OCI-LY1 (cell line): ENCODE results near the gene FXYD1.

ENCODE experiments used
- H2AFZ ChIP-seq: fragments of 200-600 bp; sonication (generic), shearing (Covaris generic); 2 replicates; pipeline ENCODE4 v1.6.0; 2014; ENCODE audit warnings: antibody characterized with exemption, mild to moderate bottlenecking, low read length
- H3F3A ChIP-seq: fragments of 200-600 bp; sonication (generic), shearing (Covaris generic); 2 replicates; pipeline ENCODE4 v1.6.0; 2014; ENCODE audit warnings: mild to moderate bottlenecking, antibody characterized with exemption, low read length, moderate library complexity; ENCODE audit not compliant: insufficient read depth
- H3K27ac ChIP-seq: fragments of 200-600 bp; sonication (generic); 2 replicates; pipeline ENCODE4 v1.5.1; 2014; ENCODE audit warnings: low read length, mixed run types, mild to moderate bottlenecking, low read depth; ENCODE audit not compliant: poor library complexity, severe bottlenecking
- H3K27me3 ChIP-seq: fragments of 200-600 bp; sonication (generic); 2 replicates; pipeline ENCODE4 v1.6.0; 2014; ENCODE audit warnings: antibody characterized with exemption, mild to moderate bottlenecking, low read length, moderate library complexity; ENCODE audit not compliant: insufficient read depth
- H3K36me3 ChIP-seq: fragments of 200-600 bp; sonication (generic); 2 replicates; pipeline ENCODE4 v1.6.1; 2014; ENCODE audit warnings: mild to moderate bottlenecking, antibody characterized with exemption, low read length, moderate library complexity, mixed read lengths; ENCODE audit not compliant: insufficient read depth
- H3K4me1 ChIP-seq: fragments of 200-600 bp; sonication (generic); 2 replicates; pipeline ENCODE4 v1.5.1; 2014; ENCODE audit warnings: mild to moderate bottlenecking, low read length, moderate library complexity; ENCODE audit not compliant: insufficient read depth, severe bottlenecking
- H3K4me2 ChIP-seq: fragments of 200-600 bp; sonication (generic), shearing (Covaris generic); 2 replicates; pipeline ENCODE4 v1.6.1; 2014; ENCODE audit warnings: low read length
- H3K4me3 ChIP-seq: fragments of 200-600 bp; sonication (generic); 2 replicates; pipeline ENCODE4 v1.5.1; 2014; ENCODE audit warnings: low read length, low read depth, mild to moderate bottlenecking, mixed read lengths; ENCODE audit not compliant: poor library complexity, severe bottlenecking
- H3K79me2 ChIP-seq: fragments of 200-600 bp; shearing (Covaris generic); 2 replicates; pipeline ENCODE4 v1.6.1; 2016; ENCODE audit warnings: mixed run types, low read length, mixed read lengths; ENCODE audit not compliant: insufficient read depth
- H3K9ac ChIP-seq: fragments of 200-600 bp; sonication (generic), shearing (Covaris generic); 2 replicates; pipeline ENCODE4 v1.6.1; 2014; ENCODE audit warnings: mild to moderate bottlenecking, low read length, mixed read lengths
- H3K9me2 ChIP-seq: fragments of 200-600 bp; sonication (generic), shearing (Covaris generic); 2 replicates; pipeline ENCODE4 v1.6.1; 2014; ENCODE audit warnings: low read depth, mild to moderate bottlenecking, low read length, mixed read lengths
- H3K9me3 ChIP-seq: fragments of 200-600 bp; shearing (Covaris generic); 2 replicates; pipeline ENCODE4 v1.6.1; 2014; ENCODE audit warnings: low read length, mixed read lengths
- H4K20me1 ChIP-seq: fragments of 200-600 bp; sonication (generic), shearing (Covaris generic); 2 replicates; pipeline ENCODE4 v1.6.0; 2016; ENCODE audit warnings: mild to moderate bottlenecking, low read length; ENCODE audit not compliant: insufficient read depth
- CTCF ChIP-seq: fragments of 200-600 bp; sonication (generic), shearing (Covaris generic); IDR thresholded peaks from 2 replicates; pipeline ENCODE4 v1.5.1; 2017; ENCODE audit warnings: mild to moderate bottlenecking, antibody characterized with exemption, low read length, moderate library complexity, mixed read lengths
- EZH2 ChIP-seq: fragments of 200-600 bp; sonication (generic), shearing (Covaris generic); IDR thresholded peaks from 2 replicates; pipeline ENCODE4 v1.8.0; 2017; ENCODE audit warnings: borderline replicate concordance, mixed run types, mild to moderate bottlenecking, antibody characterized with exemption, low read length, moderate library complexity, mixed read lengths

FXYD1 gene

DNA sequence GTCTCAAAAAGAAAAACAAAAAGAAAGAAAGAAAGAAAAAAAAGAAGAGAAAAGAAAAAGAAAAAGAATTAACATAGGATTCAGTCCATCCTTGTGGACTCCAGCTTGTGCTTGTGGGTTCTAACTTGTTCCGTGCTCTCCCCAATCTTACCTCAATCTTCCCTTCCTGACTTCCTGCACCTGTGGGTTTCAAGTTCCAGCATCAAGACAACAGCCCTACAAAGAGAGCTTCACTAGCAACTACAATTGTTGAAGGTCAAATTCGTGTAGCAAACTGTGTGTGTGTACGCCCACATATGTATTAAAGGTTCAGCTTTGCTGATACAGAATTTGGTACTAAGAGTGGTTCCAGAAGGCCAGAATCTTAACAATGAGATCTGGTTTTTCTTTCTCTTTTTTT is 41.2 kb downstream of the FXYD1 start:
- Histone ChIP-seq H3K4me2 (no peak overlapping the region), H3K4me3 (no peak overlapping the region)

GRCh38 chr19:35181387-35181786 is 42.8 kb downstream of the FXYD1 start:
- no peaks in the 10 kb centered on the region for H3K9me2 ChIP-seq
- no peaks in the 10 kb centered on the region for H3F3A ChIP-seq
- H3K9ac ChIP-seq, result no peak overlapping the region
- no peaks in the 10 kb centered on the region for H3K4me1 ChIP-seq
- H3K36me3 ChIP-seq, result no peaks in the 10 kb centered on the region
- H3K79me2 ChIP-seq, result no peaks in the 10 kb centered on the region
- TF ChIP-seq EZH2 (no peak), CTCF (no peak)
- no peak overlapping the region for H2AFZ ChIP-seq
- H3K4me3 ChIP-seq, result no peak overlapping the region
- H3K9me3 ChIP-seq, result peaks cover 7% of the 10 kb centered on the region; the same call in 1 of the 2 replicates
- no peak overlapping the region for H3K4me2 ChIP-seq
- no peaks in the 10 kb centered on the region for H4K20me1 ChIP-seq
- no peaks in the 10 kb centered on the region for H3K27me3 ChIP-seq
- no peak overlapping the region for H3K27ac ChIP-seq

More for the DNA sequence above, 41.2 kb downstream of the FXYD1 start:
- H3K27ac ChIP-seq, result no peak overlapping the region
- no peak overlapping the region for H3K9ac ChIP-seq
- no peak overlapping the region for H2AFZ ChIP-seq
- no peaks in the 10 kb centered on the region for H3K79me2 ChIP-seq
- no peaks in the 10 kb centered on the region for H3K36me3 ChIP-seq
- H3K4me1 ChIP-seq, result no peaks in the 10 kb centered on the region
- no peaks in the 10 kb centered on the region for H4K20me1 ChIP-seq
- TF ChIP-seq CTCF, result no peak
- TF ChIP-seq EZH2, result no peak
- peaks cover 7% of the 10 kb centered on the region; the same call in 1 of the 2 replicates for H3K9me3 ChIP-seq
- no peaks in the 10 kb centered on the region for H3F3A ChIP-seq
- no peaks in the 10 kb centered on the region for H3K9me2 ChIP-seq
- no peaks in the 10 kb centered on the region for H3K27me3 ChIP-seq

DNA sequence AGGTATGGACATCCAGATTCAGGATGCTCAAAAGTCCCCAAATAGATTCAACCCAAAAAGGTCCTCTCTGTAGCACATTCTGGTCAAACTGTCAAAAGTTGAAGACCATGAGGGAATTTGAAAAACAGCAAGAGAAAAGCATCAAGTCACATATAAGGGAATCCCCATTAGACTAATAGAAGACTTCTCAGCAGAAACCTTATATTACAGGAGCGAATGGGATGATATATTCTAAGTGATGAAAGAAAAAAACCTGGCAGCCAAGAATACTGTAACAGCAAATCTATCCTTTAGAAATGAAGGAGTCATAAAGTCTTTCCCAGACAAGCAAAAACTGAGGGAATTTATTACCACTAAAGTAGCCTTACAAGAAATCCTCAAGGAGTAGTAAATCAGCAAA is 45.6 kb downstream of the FXYD1 start:
- H3K79me2 ChIP-seq, result no peaks in the 10 kb centered on the region
- TF ChIP-seq EZH2, result no peak
- no peak for TF ChIP-seq CTCF

More for the DNA sequence above, 45.6 kb downstream of the FXYD1 start:
- H3K9me2 ChIP-seq, result no peaks in the 10 kb centered on the region
- no peaks in the 10 kb centered on the region for H3F3A ChIP-seq
- H4K20me1 ChIP-seq, result no peaks in the 10 kb centered on the region
- no peak overlapping the region for H3K27ac ChIP-seq
- no peak overlapping the region for H3K4me2 ChIP-seq
- no peak overlapping the region for H2AFZ ChIP-seq
- no peaks in the 10 kb centered on the region for H3K36me3 ChIP-seq
- H3K9ac ChIP-seq, result no peak overlapping the region
- H3K4me3 ChIP-seq, result no peak overlapping the region
- no peaks in the 10 kb centered on the region for H3K4me1 ChIP-seq
- no peaks in the 10 kb centered on the region for H3K9me3 ChIP-seq
- no peaks in the 10 kb centered on the region for H3K27me3 ChIP-seq
